Endodermal cell (in vitro differentiated cells): ENCODE measurements around the gene PARP15. TPM values are rescaled to one million over a fixed set of nuclear protein-coding genes. Genes with fewer than 3 reads are reported as not detected.
A peak's percentile ranks its signal among the peaks of the same experiment; 100 is the strongest.

Experiments
- DNase-seq: peaks from one replicate; pipeline ENCODE4 v3.0.0-alpha.2; 2017
- H3K27ac ChIP-seq: 2 replicates; pipeline ENCODE4 v1.5.1; 2013; ENCODE audit warnings: mild to moderate bottlenecking, low read depth, low read length, moderate library complexity
- H3K27me3 ChIP-seq: 2 replicates; pipeline ENCODE4 v1.6.1; 2013; ENCODE audit warnings: mild to moderate bottlenecking, low read length, moderate library complexity; ENCODE audit not compliant: insufficient read depth, control insufficient read depth, poor library complexity, severe bottlenecking
- H3K36me3 ChIP-seq: 2 replicates; pipeline ENCODE4 v1.7.0; 2013; ENCODE audit warnings: mild to moderate bottlenecking, low read length, moderate library complexity; ENCODE audit not compliant: control insufficient read depth, insufficient read depth
- H3K4me1 ChIP-seq: one replicate; pipeline ENCODE4 v1.7.0; 2013; ENCODE audit warnings: low read length; ENCODE audit not compliant: control insufficient read depth, insufficient read depth
- H3K4me3 ChIP-seq: 2 replicates; pipeline ENCODE4 v1.5.1; 2013; ENCODE audit warnings: mild to moderate bottlenecking, low read length, moderate library complexity
- H3K9ac ChIP-seq: 2 replicates; pipeline ENCODE4 v1.6.1; 2013; ENCODE audit warnings: mild to moderate bottlenecking, low read length, moderate library complexity; ENCODE audit not compliant: poor library complexity, severe bottlenecking; ENCODE audit errors: extremely low read depth
- H3K9me3 ChIP-seq: 2 replicates; pipeline ENCODE4 v1.6.1; 2013; ENCODE audit warnings: mild to moderate bottlenecking, low read length, moderate library complexity; ENCODE audit not compliant: control insufficient read depth
- H3K27ac Mint-ChIP-seq: 2 replicates; pipeline ENCODE4 v1.8.0; 2020; ENCODE audit warnings: mixed read lengths
- H3K27me3 Mint-ChIP-seq: 2 replicates; pipeline ENCODE4 v1.8.0; 2021; ENCODE audit warnings: mild to moderate bottlenecking, mixed read lengths; ENCODE audit not compliant: insufficient read depth
- H3K36me3 Mint-ChIP-seq: 2 replicates; pipeline ENCODE4 v1.8.0; 2020; ENCODE audit warnings: low read depth, mixed read lengths
- H3K4me1 Mint-ChIP-seq: 2 replicates; pipeline ENCODE4 v1.8.0; 2020; ENCODE audit warnings: mixed read lengths
- H3K4me3 Mint-ChIP-seq: 2 replicates; pipeline ENCODE4 v1.8.0; 2020; ENCODE audit warnings: mild to moderate bottlenecking, moderate library complexity, mixed read lengths
- H3K9me3 Mint-ChIP-seq: 2 replicates; pipeline ENCODE4 v1.8.0; 2020; ENCODE audit warnings: mild to moderate bottlenecking, mixed read lengths
- CTCF ChIP-seq: fragments of 200-600 bp; sonication (generic); conservative IDR thresholded peaks from 2 replicates; pipeline ENCODE4 v1.5.0; 2021; ENCODE audit warnings: antibody characterized with exemption, mild to moderate bottlenecking
- WGBS, 2 experiments: methylation state at CpG; one replicate each; pipeline versions ENCODE4 v1.1.5 to v1.1.7; 2013; ENCODE audit warnings: missing lambda C conversion rate in 2 of 2, mixed read lengths in 1 of 2; ENCODE audit not compliant: insufficient coverage in 1 of 2, insufficient read length in 1 of 2; 5-methylcytosine and 5-hydroxymethylcytosine counted together
- total RNA-seq, 2 donors: library from RNA; stranded (reverse); fragmentation: NEBNext Ultra II Directional in 1 of 2; extraction: Animal tissue kit (Norgen Biotek cat#: 25700) in 1 of 2; gene quantifications; 2 replicates in 1 of 2; 3 replicates in 1 of 2; pipeline ENCODE4 v1.2.1, GENCODE V29; 2021

PARP15 gene
- total RNA-seq, 2 donors from 2014 or later: 0.18 to 0.44 TPM

GRCh38 chr3:122677216-122677615, 99.8 kb downstream of the PARP15 start:
- TF ChIP-seq CTCF: no peak
- peaks cover 6% of the 10 kb centered on the region for H3K27me3 Mint-ChIP-seq
- no peaks in the 10 kb centered on the region for H3K36me3 Mint-ChIP-seq
- no peak overlapping the region for H3K27ac ChIP-seq
- WGBS, 2 experiments: 83% methylated on average over 1 of the region's 1 CpG; no CpG with 5 or more reads in 1 of the 2 experiments
- peaks cover 8% of the 10 kb centered on the region for H3K27me3 ChIP-seq
- H3K36me3 ChIP-seq: no peaks in the 10 kb centered on the region
- DNase-seq: no peak
- H3K4me3 Mint-ChIP-seq: no peak overlapping the region
- H3K27ac Mint-ChIP-seq: no peak overlapping the region
- peaks cover 15% of the 10 kb centered on the region for H3K4me1 Mint-ChIP-seq
- H3K9me3 ChIP-seq: no peaks in the 10 kb centered on the region
- H3K9me3 Mint-ChIP-seq: no peaks in the 10 kb centered on the region
- no peak overlapping the region for H3K4me3 ChIP-seq
- H3K9ac ChIP-seq: no peak overlapping the region
- H3K4me1 ChIP-seq: no peaks in the 10 kb centered on the region

- peaks cover 15% of the 10 kb centered on the region for H3K4me1 Mint-ChIP-seq
- Histone ChIP-seq H3K27ac (no peak overlapping the region), H3K4me3 (no peak overlapping the region), H3K27me3 (peaks cover 8% of the 10 kb centered on the region), H3K36me3 (no peaks in the 10 kb centered on the region), H3K4me1 (no peaks in the 10 kb centered on the region), H3K9me3 (no peaks in the 10 kb centered on the region), H3K9ac (no peak overlapping the region)
- H3K36me3 Mint-ChIP-seq: no peaks in the 10 kb centered on the region
- WGBS, 2 experiments: 89 to 100% methylated on average over 5 of the region's 5 CpGs
- H3K27me3 Mint-ChIP-seq: peaks cover 6% of the 10 kb centered on the region
- no peak overlapping the region for H3K27ac Mint-ChIP-seq
- no peak for DNase-seq
- TF ChIP-seq CTCF: no peak
- no peak overlapping the region for H3K4me3 Mint-ChIP-seq
- H3K9me3 Mint-ChIP-seq: no peaks in the 10 kb centered on the region
Measured at GRCh38 chr3:122678506-122678905, 101.1 kb downstream of the PARP15 start.

GRCh38 chr3:122679085-122679881, 101.8 kb downstream of the PARP15 start:
- H3K36me3 Mint-ChIP-seq: no peaks in the 10 kb centered on the region
- 27 to 39% methylated on average over 6 to 16 of the region's 16 CpGs for WGBS, 2 experiments
- Histone ChIP-seq H3K36me3 (no peaks in the 10 kb centered on the region), H3K4me3 (no peak overlapping the region), H3K9ac (no peak overlapping the region), H3K27me3 (peaks cover 8% of the 10 kb centered on the region), H3K27ac (no peak overlapping the region), H3K4me1 (no peaks in the 10 kb centered on the region), H3K9me3 (no peaks in the 10 kb centered on the region)
- no peaks in the 10 kb centered on the region for H3K9me3 Mint-ChIP-seq
- DNase-seq: peak; percentile 92
- H3K27me3 Mint-ChIP-seq: peaks cover 6% of the 10 kb centered on the region
- peaks cover 15% of the 10 kb centered on the region for H3K4me1 Mint-ChIP-seq
- peak; percentile 93 for TF ChIP-seq CTCF
- H3K4me3 Mint-ChIP-seq: peak overlapping the region; percentile 68
- H3K27ac Mint-ChIP-seq: peak overlapping the region; percentile 27
